Bronchial epithelial cell (primary cell): ENCODE results near the gene HSPB6. TPM values are rescaled to one million over a fixed set of nuclear protein-coding genes. Genes with fewer than 3 reads are reported as not detected.
"Not testable (repeated sequence)": the region's sequence is repeated elsewhere in the genome, so short reads cannot be mapped to it uniquely, and the experiment has no call there.

Experiments
- DNase-seq: peaks from one replicate; pipeline ENCODE4 v3.0.0-alpha.2; 2010; ENCODE audit warnings: low read depth
- FAIRE-seq: peaks from 2 replicates; lab custom pipeline; 2011; peaks lifted over from hg19 to GRCh38; lab: Jason Lieb, UNC
- H3K27me3 ChIP-seq: 2 replicates; pipeline ENCODE4 v1.5.1; 2011; ENCODE audit warnings: low read length; ENCODE audit not compliant: control insufficient read depth, insufficient read depth
- H3K36me3 ChIP-seq: 2 replicates; pipeline ENCODE4 v1.5.1; 2011; ENCODE audit warnings: low read length; ENCODE audit not compliant: control insufficient read depth, insufficient read depth
- H3K4me3 ChIP-seq: 2 replicates; pipeline ENCODE4 v1.5.1; 2011; ENCODE audit warnings: mild to moderate bottlenecking, low read depth, low read length, control low read depth
- CTCF ChIP-seq: IDR thresholded peaks from 2 replicates; pipeline ENCODE4 v1.5.1; 2011; ENCODE audit warnings: mild to moderate bottlenecking, moderate library complexity, low read length, control low read depth, inconsistent platforms; ENCODE audit not compliant: insufficient read depth, severe bottlenecking
- total RNA-seq: library from RNA; depleted of rRNA; stranded (reverse); fragments of >200 nt; gene quantifications from 2 replicates; pipeline ENCODE4 v1.2.1, GENCODE V29; 2014

HSPB6 gene
- total RNA-seq, 1 donor from 2014 or later = 1.3 TPM

GRCh38 chr19:35727956-35728706, 28.7 kb downstream of the HSPB6 start:
- H3K4me3 ChIP-seq = no peak overlapping the region
- H3K27me3 ChIP-seq = no peaks in the 10 kb centered on the region
- TF ChIP-seq CTCF = no peak
- peaks cover 67% of the 10 kb centered on the region for H3K36me3 ChIP-seq
- no peak for FAIRE-seq
- DNase-seq = no peak

- peaks cover 70% of the 10 kb centered on the region for H3K36me3 ChIP-seq
- TF ChIP-seq CTCF = no peak
Observed at GRCh38 chr19:35727053-35727955, 29.5 kb downstream of the HSPB6 start.

GRCh38 chr19:35725216-35725861, 31.5 kb downstream of the HSPB6 start:
- H3K36me3 ChIP-seq = peaks cover 67% of the 10 kb centered on the region
- no peak for FAIRE-seq
- TF ChIP-seq CTCF = no peak

More at GRCh38 chr19:35727053-35727955, 29.5 kb downstream of the HSPB6 start:
- DNase-seq = no peak
- Histone ChIP-seq H3K4me3 (no peak overlapping the region), H3K27me3 (no peaks in the 10 kb centered on the region)
- no peak for FAIRE-seq

DNA sequence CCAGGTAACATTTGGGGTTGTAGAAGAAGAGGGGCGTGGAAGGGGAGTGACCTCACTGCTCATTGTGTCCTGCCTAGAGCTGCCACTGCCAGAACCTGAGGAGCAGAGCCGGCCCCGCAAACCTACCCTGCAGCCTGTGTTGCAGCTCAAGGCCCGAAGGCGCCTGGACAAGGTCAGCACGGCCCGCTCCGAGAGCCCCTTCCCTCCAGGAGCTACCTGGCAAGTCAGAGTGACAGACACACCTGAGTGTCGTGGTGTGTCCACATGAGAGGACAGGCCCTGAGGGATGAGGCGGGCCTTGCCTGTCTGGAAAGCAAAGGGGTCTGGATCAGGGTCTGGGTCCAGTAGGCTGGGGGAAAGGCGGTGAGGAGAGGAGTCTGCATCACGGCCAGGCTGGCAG, 32.3 kb downstream of the HSPB6 start:
- H3K27me3 ChIP-seq = no peaks in the 10 kb centered on the region
- peaks cover 62% of the 10 kb centered on the region for H3K36me3 ChIP-seq
- no peak overlapping the region for H3K4me3 ChIP-seq
- DNase-seq (no peak), FAIRE-seq (no peak)
- TF ChIP-seq CTCF = no peak

More at GRCh38 chr19:35725216-35725861, 31.5 kb downstream of the HSPB6 start:
- no peaks in the 10 kb centered on the region for H3K27me3 ChIP-seq
- no peak overlapping the region for H3K4me3 ChIP-seq
- DNase-seq = no peak

DNA sequence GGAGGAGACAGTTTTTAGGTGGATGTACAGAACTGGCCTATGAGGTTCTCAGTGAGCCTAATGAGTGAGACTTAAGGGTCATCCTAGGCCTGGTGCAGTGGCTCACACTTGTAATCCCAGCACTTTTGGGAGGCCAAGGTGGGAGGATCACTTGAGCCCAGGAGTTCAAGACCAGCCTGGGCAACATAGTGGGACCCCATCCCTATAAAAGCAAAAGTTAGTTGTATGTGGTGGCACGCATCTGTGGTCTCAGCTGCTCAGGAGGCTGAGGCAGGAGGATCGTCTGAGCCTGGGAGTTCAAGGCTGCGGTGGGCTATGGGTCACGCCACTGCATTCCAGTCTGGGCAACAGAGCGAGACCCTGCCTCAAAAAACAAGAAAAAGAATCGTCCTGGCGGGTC, 32.7 kb downstream of the HSPB6 start:
- FAIRE-seq, DNase-seq, H3K4me3 ChIP-seq, H3K27me3 ChIP-seq: not testable (repeated sequence)
- peaks cover 62% of the 10 kb centered on the region for H3K36me3 ChIP-seq

DNA sequence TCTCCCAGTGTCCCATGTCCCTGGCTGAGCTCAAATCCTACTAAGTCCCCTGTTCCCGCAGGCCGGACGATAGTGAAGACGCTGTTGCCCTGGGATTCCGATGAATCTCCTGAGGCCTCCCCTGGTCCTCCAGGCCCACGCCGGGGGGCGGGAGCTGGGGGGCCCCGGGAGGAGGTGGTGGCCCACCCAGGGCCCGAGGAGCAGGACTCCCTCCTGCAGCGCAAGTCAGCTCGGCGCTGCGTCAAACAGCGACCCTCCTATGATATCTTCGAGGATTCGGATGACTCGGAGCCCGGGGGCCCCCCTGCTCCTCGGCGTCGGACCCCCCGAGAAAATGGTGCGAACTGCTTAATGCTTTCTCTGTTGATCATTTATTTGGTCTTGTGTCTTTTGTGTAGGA, 33.2 kb downstream of the HSPB6 start:
- no peak for FAIRE-seq
- Histone ChIP-seq H3K27me3 (no peaks in the 10 kb centered on the region), H3K4me3 (no peak overlapping the region), H3K36me3 (peaks cover 60% of the 10 kb centered on the region)
- DNase-seq = no peak
- TF ChIP-seq CTCF = no peak
